NCI-H82 treated with DMSO at 0.1 percent for 48 hours (cell line): ENCODE measurements around the gene AGPAT1.

ENCODE experiments used
- DNase-seq: peaks from one replicate; lab custom pipeline; 2025; ENCODE audit not compliant: unreplicated experiment; lab: John Stamatoyannopoulos, UW

The AGPAT1 gene

GRCh38 chr6:32127409-32127716, 48.5 kb downstream of the AGPAT1 start:
- no peak for DNase-seq

GRCh38 chr6:32126880-32127279, 49.0 kb downstream of the AGPAT1 start:
- no peak for DNase-seq

- no peak for DNase-seq
These were observed 52.2 kb downstream of the AGPAT1 start for GRCh38 chr6:32123681-32124080.

GRCh38 chr6:32120573-32121059, 55.3 kb downstream of the AGPAT1 start:
- no peak for DNase-seq

- peak; percentile 39 for DNase-seq
These were observed 56.9 kb downstream of the AGPAT1 start for GRCh38 chr6:32118782-32119628.
